Activated T-cell treated with anti-CD3 and anti-CD28 coated beads, Interleukin-2, amount 50 U/mL, for 24 hours (primary cell): ENCODE measurements around the gene CCT5.
"Not testable (repeated sequence)": the region's sequence is repeated elsewhere in the genome, so short reads cannot be mapped to it uniquely, and the experiment has no call there.

ENCODE experiments used
- DNase-seq: peaks from one replicate; pipeline ENCODE4 v3.0.0-alpha.2; 2020
- H3K27ac Mint-ChIP-seq: 2 replicates; pipeline ENCODE4 v1.8.0; 2020; ENCODE audit warnings: mild to moderate bottlenecking, mixed read lengths
- H3K27me3 Mint-ChIP-seq: 2 replicates; pipeline ENCODE4 v1.8.0; 2020; ENCODE audit warnings: mixed read lengths
- H3K36me3 Mint-ChIP-seq: 2 replicates; pipeline ENCODE4 v1.8.0; 2020; ENCODE audit warnings: low read depth, mixed read lengths
- H3K4me1 Mint-ChIP-seq: 2 replicates; pipeline ENCODE4 v1.8.0; 2020; ENCODE audit warnings: low read depth, mixed read lengths
- H3K4me3 Mint-ChIP-seq: 2 replicates; pipeline ENCODE4 v1.8.0; 2020; ENCODE audit warnings: mild to moderate bottlenecking, moderate library complexity, mixed read lengths
- H3K9me3 Mint-ChIP-seq: 2 replicates; pipeline ENCODE4 v1.8.0; 2020; ENCODE audit warnings: mixed read lengths

CCT5 gene

GRCh38 chr5:10257870-10258269 lies 7.8 kb downstream of the CCT5 start:
- no peak for DNase-seq
- Mint-ChIP-seq H3K27me3 (no peaks in the 10 kb centered on the region), H3K27ac (peak overlapping the region; percentile 90), H3K4me3 (no peak overlapping the region), H3K9me3 (no peaks in the 10 kb centered on the region), H3K4me1 (peaks cover 60% of the 10 kb centered on the region), H3K36me3 (peaks cover 99% of the 10 kb centered on the region)

- no peaks in the 10 kb centered on the region for H3K27me3 Mint-ChIP-seq
- peaks cover 99% of the 10 kb centered on the region for H3K36me3 Mint-ChIP-seq
- no peak overlapping the region for H3K4me3 Mint-ChIP-seq
- peaks cover 40% of the 10 kb centered on the region for H3K4me1 Mint-ChIP-seq
- peak overlapping the region; percentile 86 for H3K27ac Mint-ChIP-seq
- no peak for DNase-seq
- no peaks in the 10 kb centered on the region for H3K9me3 Mint-ChIP-seq
Measured at GRCh38 chr5:10259899-10260298, 9.8 kb downstream of the CCT5 start.

GRCh38 chr5:10261065-10261464 lies 11.0 kb downstream of the CCT5 start:
- H3K36me3 Mint-ChIP-seq: peaks cover 99% of the 10 kb centered on the region
- H3K27me3 Mint-ChIP-seq: no peaks in the 10 kb centered on the region
- peak overlapping the region; percentile 84 for H3K27ac Mint-ChIP-seq

GRCh38 chr5:10262121-10262774 lies 12.2 kb downstream of the CCT5 start:
- Mint-ChIP-seq H3K36me3 (peaks cover 96% of the 10 kb centered on the region), H3K4me1 (peaks cover 24% of the 10 kb centered on the region), H3K9me3 (no peaks in the 10 kb centered on the region), H3K27ac (peak overlapping the region; percentile 50), H3K27me3 (no peaks in the 10 kb centered on the region), H3K4me3 (no peak overlapping the region)
- no peak for DNase-seq

More at GRCh38 chr5:10261065-10261464, 11.0 kb downstream of the CCT5 start:
- peaks cover 29% of the 10 kb centered on the region for H3K4me1 Mint-ChIP-seq
- no peak overlapping the region for H3K4me3 Mint-ChIP-seq
- DNase-seq: no peak
- H3K9me3 Mint-ChIP-seq: no peaks in the 10 kb centered on the region

- Mint-ChIP-seq H3K9me3 (no peaks in the 10 kb centered on the region), H3K4me1 (peaks cover 19% of the 10 kb centered on the region), H3K27me3 (no peaks in the 10 kb centered on the region), H3K4me3 (no peak overlapping the region), H3K36me3 (peaks cover 89% of the 10 kb centered on the region), H3K27ac (peak overlapping the region; percentile 56)
- DNase-seq: no peak
Measured at GRCh38 chr5:10262995-10263394, 12.9 kb downstream of the CCT5 start.

- Mint-ChIP-seq H3K4me1 (peaks cover 16% of the 10 kb centered on the region), H3K36me3 (peaks cover 73% of the 10 kb centered on the region), H3K9me3 (no peaks in the 10 kb centered on the region), H3K27me3 (no peaks in the 10 kb centered on the region), H3K4me3 (no peak overlapping the region), H3K27ac (no peak overlapping the region)
- DNase-seq: no peak
Measured at GRCh38 chr5:10264604-10265003, 14.5 kb downstream of the CCT5 start.

- Mint-ChIP-seq H3K4me1 (peaks cover 12% of the 10 kb centered on the region), H3K27ac (peak overlapping the region; percentile 50), H3K36me3 (peaks cover 64% of the 10 kb centered on the region), H3K9me3 (no peaks in the 10 kb centered on the region), H3K4me3 (no peak overlapping the region), H3K27me3 (no peaks in the 10 kb centered on the region)
- DNase-seq: no peak
Measured at GRCh38 chr5:10265245-10266109, 15.4 kb downstream of the CCT5 start.

- H3K36me3 Mint-ChIP-seq: peaks cover 57% of the 10 kb centered on the region
Measured at GRCh38 chr5:10266137-10266536, 16.1 kb downstream of the CCT5 start.

GRCh38 chr5:10266839-10267238 lies 16.8 kb downstream of the CCT5 start:
- DNase-seq: no peak
- H3K9me3 Mint-ChIP-seq: no peaks in the 10 kb centered on the region
- H3K4me3 Mint-ChIP-seq: no peak overlapping the region
- peaks cover 50% of the 10 kb centered on the region for H3K36me3 Mint-ChIP-seq
- peaks cover 12% of the 10 kb centered on the region for H3K4me1 Mint-ChIP-seq
- H3K27ac Mint-ChIP-seq: no peak overlapping the region
- peaks cover 3% of the 10 kb centered on the region for H3K27me3 Mint-ChIP-seq

More at GRCh38 chr5:10266137-10266536, 16.1 kb downstream of the CCT5 start:
- H3K4me3 Mint-ChIP-seq: no peak overlapping the region
- peaks cover 12% of the 10 kb centered on the region for H3K4me1 Mint-ChIP-seq
- H3K27ac Mint-ChIP-seq: peak overlapping the region; percentile 29
- H3K27me3 Mint-ChIP-seq: no peaks in the 10 kb centered on the region
- H3K9me3 Mint-ChIP-seq: no peaks in the 10 kb centered on the region
- DNase-seq: no peak

- DNase-seq: no peak
- H3K27ac Mint-ChIP-seq: no peak overlapping the region
- peaks cover 39% of the 10 kb centered on the region for H3K36me3 Mint-ChIP-seq
- no peak overlapping the region for H3K4me3 Mint-ChIP-seq
- peaks cover 3% of the 10 kb centered on the region for H3K27me3 Mint-ChIP-seq
- no peaks in the 10 kb centered on the region for H3K9me3 Mint-ChIP-seq
- peaks cover 10% of the 10 kb centered on the region for H3K4me1 Mint-ChIP-seq
Measured at GRCh38 chr5:10268100-10268499, 18.0 kb downstream of the CCT5 start.

- H3K27ac Mint-ChIP-seq: no peak overlapping the region
- no peaks in the 10 kb centered on the region for H3K9me3 Mint-ChIP-seq
- peaks cover 5% of the 10 kb centered on the region for H3K27me3 Mint-ChIP-seq
- no peak for DNase-seq
- peaks cover 18% of the 10 kb centered on the region for H3K4me1 Mint-ChIP-seq
- H3K36me3 Mint-ChIP-seq: peaks cover under 1% of the 10 kb centered on the region
- H3K4me3 Mint-ChIP-seq: no peak overlapping the region
Measured at GRCh38 chr5:10272053-10272874, 22.2 kb downstream of the CCT5 start.

GRCh38 chr5:10272875-10273209 lies 22.8 kb downstream of the CCT5 start:
- H3K27ac Mint-ChIP-seq, H3K9me3 Mint-ChIP-seq, DNase-seq, H3K36me3 Mint-ChIP-seq, H3K27me3 Mint-ChIP-seq, H3K4me3 Mint-ChIP-seq: not testable (repeated sequence)
- peaks cover 15% of the 10 kb centered on the region for H3K4me1 Mint-ChIP-seq

GRCh38 chr5:10275460-10275859 lies 25.4 kb downstream of the CCT5 start:
- H3K27me3 Mint-ChIP-seq: peaks cover 5% of the 10 kb centered on the region
- H3K4me3 Mint-ChIP-seq: no peak overlapping the region
- H3K4me1 Mint-ChIP-seq: peaks cover 15% of the 10 kb centered on the region
- no peak for DNase-seq
- H3K9me3 Mint-ChIP-seq: no peaks in the 10 kb centered on the region
- no peak overlapping the region for H3K27ac Mint-ChIP-seq
- H3K36me3 Mint-ChIP-seq: no peaks in the 10 kb centered on the region

GRCh38 chr5:10275991-10276390 lies 25.9 kb downstream of the CCT5 start:
- Mint-ChIP-seq H3K27ac (no peak overlapping the region), H3K4me1 (peaks cover 15% of the 10 kb centered on the region), H3K4me3 (no peak overlapping the region), H3K36me3 (no peaks in the 10 kb centered on the region), H3K9me3 (no peaks in the 10 kb centered on the region), H3K27me3 (peaks cover 5% of the 10 kb centered on the region)
- no peak for DNase-seq
